Neural progenitor cell (in vitro differentiated cells): Measurements from ENCODE around the gene LILRB1.

Source experiments
- EZH2 ChIP-seq: fragments of 200-600 bp; sonication (generic); IDR thresholded peaks from 2 replicates; pipeline ENCODE4 v1.6.1; 2017; ENCODE audit warnings: antibody characterized with exemption, mild to moderate bottlenecking, moderate library complexity
- EZH2phosphoT487 ChIP-seq: fragments of 200-600 bp; sonication (generic); IDR thresholded peaks from 2 replicates; pipeline ENCODE4 v1.6.1; 2017; ENCODE audit warnings: antibody characterized with exemption
- TF ChIP-seq, protein P1 (sequence below): fragments of 200-600 bp; sonication (generic); IDR thresholded peaks from 2 replicates; pipeline ENCODE4 v1.5.1; 2017; ENCODE audit warnings: antibody characterized with exemption, mild to moderate bottlenecking

DNA sequence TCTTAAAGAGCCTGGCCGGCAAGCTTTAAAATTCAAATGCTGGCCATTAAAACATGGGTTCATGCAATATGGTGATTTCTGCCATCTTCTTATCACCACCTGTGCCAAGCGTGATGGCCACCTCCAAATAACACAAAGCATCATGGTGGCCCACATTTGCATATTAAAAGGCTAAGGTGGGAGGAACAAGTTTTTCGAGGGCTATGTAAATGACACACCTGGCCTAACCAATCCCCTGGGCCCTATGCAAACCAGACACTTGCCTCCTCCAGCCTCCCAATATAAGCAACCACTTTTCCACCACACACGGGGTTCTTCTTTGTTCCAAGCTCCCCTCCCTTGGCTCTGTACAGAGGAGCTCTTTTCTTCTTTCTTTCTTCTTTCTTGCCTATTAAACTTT, 46.9 kb downstream of the LILRB1 start:
- TF ChIP-seq EZH2 (no peak), EZH2phosphoT487 (no peak)
- TF ChIP-seq, protein P1, sequence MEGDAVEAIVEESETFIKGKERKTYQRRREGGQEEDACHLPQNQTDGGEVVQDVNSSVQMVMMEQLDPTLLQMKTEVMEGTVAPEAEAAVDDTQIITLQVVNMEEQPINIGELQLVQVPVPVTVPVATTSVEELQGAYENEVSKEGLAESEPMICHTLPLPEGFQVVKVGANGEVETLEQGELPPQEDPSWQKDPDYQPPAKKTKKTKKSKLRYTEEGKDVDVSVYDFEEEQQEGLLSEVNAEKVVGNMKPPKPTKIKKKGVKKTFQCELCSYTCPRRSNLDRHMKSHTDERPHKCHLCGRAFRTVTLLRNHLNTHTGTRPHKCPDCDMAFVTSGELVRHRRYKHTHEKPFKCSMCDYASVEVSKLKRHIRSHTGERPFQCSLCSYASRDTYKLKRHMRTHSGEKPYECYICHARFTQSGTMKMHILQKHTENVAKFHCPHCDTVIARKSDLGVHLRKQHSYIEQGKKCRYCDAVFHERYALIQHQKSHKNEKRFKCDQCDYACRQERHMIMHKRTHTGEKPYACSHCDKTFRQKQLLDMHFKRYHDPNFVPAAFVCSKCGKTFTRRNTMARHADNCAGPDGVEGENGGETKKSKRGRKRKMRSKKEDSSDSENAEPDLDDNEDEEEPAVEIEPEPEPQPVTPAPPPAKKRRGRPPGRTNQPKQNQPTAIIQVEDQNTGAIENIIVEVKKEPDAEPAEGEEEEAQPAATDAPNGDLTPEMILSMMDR: no peak
